Testis (tissue), 3 donors: ENCODE data around the gene RFT1. TPM values are rescaled to one million over a fixed set of nuclear protein-coding genes. Genes with fewer than 3 reads are reported as not detected.

Experiments
- DNase-seq: peaks from one replicate; pipeline ENCODE4 v3.0.0-alpha.2; 2019
- H3K27ac ChIP-seq, 2 donors: fragments of 200-600 bp; sonication (generic); one replicate each; pipeline ENCODE4 v1.5.1; 2019
- H3K27me3 ChIP-seq: fragments of 200-600 bp; sonication (generic); one replicate; pipeline ENCODE4 v1.5.1; 2019
- H3K36me3 ChIP-seq: fragments of 200-600 bp; sonication (generic); one replicate; pipeline ENCODE4 v1.5.1; 2017; ENCODE audit warnings: low read depth; ENCODE audit errors: missing control alignments
- H3K4me1 ChIP-seq: fragments of 200-600 bp; sonication (generic); one replicate; pipeline ENCODE4 v1.5.1; 2019
- H3K4me3 ChIP-seq, 2 donors: fragments of 200-600 bp; sonication (generic); one replicate each; pipeline ENCODE4 v1.5.1; 2017 to 2019
- H3K9me3 ChIP-seq: fragments of 200-600 bp; sonication (generic); one replicate; pipeline ENCODE4 v1.5.1; 2017
- POLR2A ChIP-seq: fragments of 450-650 bp; IDR thresholded peaks from one replicate; pipeline ENCODE4 v1.6.1; 2017; ENCODE audit warnings: antibody characterized with exemption, mild to moderate bottlenecking, moderate library complexity
- WGBS, 2 donors: methylation state at CpG; one replicate each; pipeline ENCODE4 v1.1.5; 2018; 5-methylcytosine and 5-hydroxymethylcytosine counted together
- intact Hi-C: fragments of 100-400 bp; cut with DNase I; formaldehyde crosslinking; loops from one replicate; pipeline ENCODE4 v1.15.1; 2023; ENCODE audit warnings: low total_unique reads
- polyA plus RNA-seq: library from polyadenylated mRNA; stranded (reverse); fragments of 350-450 nt; fragmentation: Illumina TruSeq; extraction: RNeasy Lipid Tissue Mini Kit (QIAGEN cat#74804); gene quantifications from one replicate; pipeline ENCODE4 v1.2.3, GENCODE V29; 2014; ENCODE audit warnings: low read depth, low replicate concordance; ENCODE audit not compliant: insufficient read depth
- total RNA-seq, 2 donors: library from RNA; depleted of rRNA; stranded (reverse); fragments of >200 nt; gene quantifications; one replicate each; pipeline ENCODE4 v1.2.3, GENCODE V29; 2016
- TF ChIP-seq, protein P1 (sequence below), 3 experiments: fragments of 450-650 bp in 2 of 3; fragments of 200-600 bp in 1 of 3; sonication (generic) in 1 of 3; IDR thresholded peaks; one replicate each; pipeline ENCODE4 v1.5.1; 2016 to 2019; ENCODE audit warnings: antibody characterized with exemption in 3 of 3, mild to moderate bottlenecking in 2 of 3, moderate library complexity in 1 of 3

RFT1 gene
- total and polyA plus RNA-seq, 3 donors from 2014 or later: 27.2 to 36.8 (median 33.9) TPM

DNA sequence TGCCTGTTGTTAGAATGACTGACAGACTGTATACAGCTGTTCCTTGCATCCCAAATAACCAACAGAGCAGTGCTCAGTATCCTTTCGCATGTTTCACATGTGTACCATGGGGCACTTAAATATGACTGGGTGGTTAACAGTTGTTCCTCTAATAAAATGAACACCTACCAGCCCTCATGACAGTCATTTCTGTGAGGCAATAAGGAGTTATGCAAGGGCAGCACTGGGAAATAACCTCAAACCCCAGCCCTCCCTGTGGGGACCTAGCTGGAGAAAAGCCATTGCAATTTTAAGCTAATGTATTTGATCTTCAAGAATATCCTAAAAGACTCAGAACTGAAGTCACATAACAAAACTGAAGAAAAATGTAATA is 7.3 kb downstream of the RFT1 start:
- Histone ChIP-seq H3K27me3 (no peaks in the 10 kb centered on the region), H3K4me1 (peaks cover 17% of the 10 kb centered on the region), H3K36me3 (no peaks in the 10 kb centered on the region), H3K4me3 (no peak overlapping the region), H3K27ac (no peak overlapping the region), H3K9me3 (no peaks in the 10 kb centered on the region)
- no peak for DNase-seq
- WGBS, 2 donors: 85 to 100% methylated on average over 1 of the region's 1 CpG
- intact Hi-C loops: no loop called here
- no peak for TF ChIP-seq POLR2A
- TF ChIP-seq, protein P1, sequence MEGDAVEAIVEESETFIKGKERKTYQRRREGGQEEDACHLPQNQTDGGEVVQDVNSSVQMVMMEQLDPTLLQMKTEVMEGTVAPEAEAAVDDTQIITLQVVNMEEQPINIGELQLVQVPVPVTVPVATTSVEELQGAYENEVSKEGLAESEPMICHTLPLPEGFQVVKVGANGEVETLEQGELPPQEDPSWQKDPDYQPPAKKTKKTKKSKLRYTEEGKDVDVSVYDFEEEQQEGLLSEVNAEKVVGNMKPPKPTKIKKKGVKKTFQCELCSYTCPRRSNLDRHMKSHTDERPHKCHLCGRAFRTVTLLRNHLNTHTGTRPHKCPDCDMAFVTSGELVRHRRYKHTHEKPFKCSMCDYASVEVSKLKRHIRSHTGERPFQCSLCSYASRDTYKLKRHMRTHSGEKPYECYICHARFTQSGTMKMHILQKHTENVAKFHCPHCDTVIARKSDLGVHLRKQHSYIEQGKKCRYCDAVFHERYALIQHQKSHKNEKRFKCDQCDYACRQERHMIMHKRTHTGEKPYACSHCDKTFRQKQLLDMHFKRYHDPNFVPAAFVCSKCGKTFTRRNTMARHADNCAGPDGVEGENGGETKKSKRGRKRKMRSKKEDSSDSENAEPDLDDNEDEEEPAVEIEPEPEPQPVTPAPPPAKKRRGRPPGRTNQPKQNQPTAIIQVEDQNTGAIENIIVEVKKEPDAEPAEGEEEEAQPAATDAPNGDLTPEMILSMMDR (IDR thresholded peaks at IDR 0.05): no peak

DNA sequence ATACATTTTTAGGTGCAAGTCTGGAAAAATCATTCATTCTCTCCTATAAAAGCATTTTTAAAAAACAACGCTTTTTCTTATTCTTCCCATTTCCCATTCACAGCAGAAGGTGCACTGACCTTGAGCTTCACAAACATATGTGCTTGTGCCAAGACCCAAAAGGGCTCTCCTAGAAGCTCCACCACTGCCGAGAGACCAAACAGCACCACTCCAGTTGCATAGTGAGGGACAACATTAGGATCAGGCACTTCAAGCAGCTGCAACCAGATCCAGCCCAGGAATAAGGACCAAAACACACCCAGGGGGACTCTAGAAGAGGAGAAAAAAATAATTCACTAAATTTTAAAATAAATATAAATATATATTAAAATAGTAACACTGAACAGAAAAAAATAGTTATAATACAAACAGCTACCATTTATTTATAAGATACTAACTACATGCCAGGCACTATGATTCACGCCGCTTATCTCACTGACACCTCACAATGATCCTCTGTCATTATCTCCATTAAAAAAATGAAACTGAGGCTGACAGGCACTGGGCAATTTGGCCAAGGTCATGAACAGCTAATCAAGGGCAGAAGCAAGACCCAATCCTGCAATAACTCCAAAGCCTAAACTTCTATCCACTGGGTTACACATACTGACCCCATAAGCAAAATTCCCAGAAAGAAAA is 7.8 kb downstream of the RFT1 start:
- Histone ChIP-seq H3K27ac (no peak overlapping the region), H3K36me3 (no peaks in the 10 kb centered on the region), H3K9me3 (no peaks in the 10 kb centered on the region), H3K4me3 (no peak overlapping the region), H3K4me1 (peaks cover 17% of the 10 kb centered on the region), H3K27me3 (no peaks in the 10 kb centered on the region)
- no peak for DNase-seq
- no peak for TF ChIP-seq POLR2A
- TF ChIP-seq, protein P1 (IDR thresholded peaks at IDR 0.05): no peak
- intact Hi-C loops: no loop called here
- 53 to 63% methylated on average over 4 of the region's 4 CpGs for WGBS, 2 donors

DNA sequence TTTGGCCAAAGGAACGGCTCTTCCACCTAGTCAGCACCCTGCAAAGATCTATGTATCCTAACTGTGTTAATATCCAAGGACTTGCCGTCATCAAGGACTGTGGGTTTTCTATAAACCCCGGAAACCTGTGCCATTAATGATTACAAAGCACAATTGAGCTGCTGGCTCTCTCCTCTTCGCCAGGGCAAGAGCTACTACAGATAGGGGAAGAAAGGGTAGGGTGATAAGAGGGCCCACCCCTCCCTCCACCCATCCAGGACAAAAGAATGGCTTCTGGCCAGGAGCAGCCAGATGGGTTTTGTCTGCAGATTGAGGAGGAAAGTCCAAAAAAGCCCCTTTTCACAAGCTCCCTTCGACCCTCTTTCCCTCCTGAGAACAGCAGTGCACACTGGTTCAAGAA is 9.9 kb downstream of the RFT1 start:
- intact Hi-C loops: no loop called here
- WGBS, 2 donors: 50 to 64% methylated on average over 5 of the region's 5 CpGs
- Histone ChIP-seq H3K9me3 (no peaks in the 10 kb centered on the region), H3K27me3 (no peaks in the 10 kb centered on the region), H3K36me3 (no peaks in the 10 kb centered on the region), H3K27ac (no peak overlapping the region), H3K4me1 (peaks cover 7% of the 10 kb centered on the region), H3K4me3 (no peak overlapping the region)
- no peak for TF ChIP-seq POLR2A
- TF ChIP-seq, protein P1 (IDR thresholded peaks at IDR 0.05): no peak
- no peak for DNase-seq

DNA sequence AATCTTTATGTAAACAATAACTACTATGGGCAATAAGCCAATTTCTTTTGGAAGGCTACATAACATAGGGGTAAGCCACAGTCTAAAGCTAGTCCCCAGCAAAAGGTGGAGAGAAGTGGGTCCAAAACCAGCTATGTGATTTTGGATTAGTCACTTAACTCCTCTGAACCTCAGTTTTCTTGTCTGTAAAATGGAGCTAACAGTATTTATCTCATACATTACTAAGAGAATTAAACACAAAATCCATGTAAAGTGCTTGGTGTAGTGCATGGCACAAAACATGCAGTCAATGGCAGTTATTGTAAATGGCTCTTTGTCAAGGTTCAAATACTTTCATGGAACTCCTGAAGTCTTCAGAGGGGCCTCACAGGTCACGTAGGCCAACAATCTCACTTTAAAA is 13.3 kb downstream of the RFT1 start:
- Histone ChIP-seq H3K36me3 (no peaks in the 10 kb centered on the region), H3K4me1 (peaks cover 14% of the 10 kb centered on the region), H3K9me3 (no peaks in the 10 kb centered on the region), H3K27me3 (no peaks in the 10 kb centered on the region), H3K4me3 (no peak overlapping the region), H3K27ac (no peak overlapping the region)
- intact Hi-C loops: no loop called here
- 89 to 96% methylated on average over 1 of the region's 1 CpG for WGBS, 2 donors
- no peak for DNase-seq
- TF ChIP-seq POLR2A: no peak
- TF ChIP-seq, protein P1 (IDR thresholded peaks at IDR 0.05): no peak

DNA sequence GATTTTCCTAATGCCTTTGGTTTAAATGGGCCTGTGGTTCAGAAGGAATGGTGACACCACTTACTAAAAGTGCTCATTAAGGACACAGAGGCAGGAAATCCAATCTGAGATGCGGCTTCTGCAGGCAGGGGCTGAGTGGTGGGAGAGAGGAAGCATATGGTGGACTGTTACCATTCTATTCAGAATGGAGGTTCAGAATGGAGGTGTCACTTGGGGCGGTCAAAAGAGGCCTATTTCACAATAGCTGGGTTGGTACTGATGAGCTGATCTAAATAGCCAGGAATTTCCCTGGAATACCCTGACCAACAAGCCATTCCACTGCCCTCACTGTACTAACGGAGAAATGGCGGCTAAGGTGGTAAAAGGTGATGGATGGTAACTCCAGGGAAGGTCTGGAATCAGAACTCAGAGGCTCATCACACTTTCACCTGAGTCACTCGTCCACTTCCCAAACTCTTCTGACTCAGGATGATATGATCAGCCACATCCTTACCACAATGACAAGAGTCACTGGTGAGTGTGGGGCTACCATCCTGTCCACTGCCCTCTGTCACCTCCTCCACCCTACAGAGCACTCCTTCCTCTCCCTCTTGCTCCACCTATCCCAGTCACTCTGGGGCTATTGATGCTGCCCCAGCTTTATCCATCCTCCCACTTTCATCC is 15.7 kb downstream of the RFT1 start:
- Histone ChIP-seq H3K4me1 (peaks cover 28% of the 10 kb centered on the region), H3K27me3 (no peaks in the 10 kb centered on the region), H3K4me3 (no peak overlapping the region), H3K36me3 (no peaks in the 10 kb centered on the region), H3K9me3 (no peaks in the 10 kb centered on the region), H3K27ac (peak overlapping the region in 1 of 2 donors; percentile 27)
- 89 to 92% methylated on average over 5 of the region's 5 CpGs for WGBS, 2 donors
- intact Hi-C loops: loop anchor here (5.0 kb wide), 1 partner anchor 83 kb away; no protein-coding TSS in a partner anchor
- no peak for DNase-seq
- no peak for TF ChIP-seq POLR2A
- TF ChIP-seq, protein P1 (IDR thresholded peaks at IDR 0.05): no peak
